Activated naive CD4-positive, alpha-beta T cell treated with Interleukin-2 at 50 U/mL for 16 hours (primary cell): ENCODE measurements around the gene OR9G4.

Experiments used
- DNase-seq: peaks from one replicate; pipeline ENCODE4 v3.0.0-alpha.2; 2020

The OR9G4 gene

DNA sequence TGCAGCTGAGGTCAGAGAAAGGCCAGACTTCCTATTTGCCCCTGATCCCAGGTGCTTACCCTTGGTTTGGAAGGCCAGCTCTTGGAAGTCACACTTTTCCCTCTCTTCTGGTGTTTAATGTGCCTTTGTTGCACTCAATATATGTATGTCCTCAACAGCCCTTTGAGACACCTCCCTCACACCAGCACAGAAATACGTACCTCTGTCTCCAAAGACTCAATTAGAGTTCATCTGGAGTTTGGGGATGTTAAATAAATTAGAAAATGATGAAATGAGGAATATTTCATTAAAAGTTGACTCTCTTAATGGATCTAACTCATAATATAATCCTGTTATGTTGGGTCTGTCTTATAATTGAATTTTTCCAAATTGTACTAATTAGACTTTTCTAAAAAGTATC lies at the start of gene OR9G4:
Gene OR9G4, minus strand, starts transcription at position 101 of the 400 bp plus-strand sequence. CDS start 4,931 bp downstream, outside the sequence.
- DNase-seq: no peak

DNA sequence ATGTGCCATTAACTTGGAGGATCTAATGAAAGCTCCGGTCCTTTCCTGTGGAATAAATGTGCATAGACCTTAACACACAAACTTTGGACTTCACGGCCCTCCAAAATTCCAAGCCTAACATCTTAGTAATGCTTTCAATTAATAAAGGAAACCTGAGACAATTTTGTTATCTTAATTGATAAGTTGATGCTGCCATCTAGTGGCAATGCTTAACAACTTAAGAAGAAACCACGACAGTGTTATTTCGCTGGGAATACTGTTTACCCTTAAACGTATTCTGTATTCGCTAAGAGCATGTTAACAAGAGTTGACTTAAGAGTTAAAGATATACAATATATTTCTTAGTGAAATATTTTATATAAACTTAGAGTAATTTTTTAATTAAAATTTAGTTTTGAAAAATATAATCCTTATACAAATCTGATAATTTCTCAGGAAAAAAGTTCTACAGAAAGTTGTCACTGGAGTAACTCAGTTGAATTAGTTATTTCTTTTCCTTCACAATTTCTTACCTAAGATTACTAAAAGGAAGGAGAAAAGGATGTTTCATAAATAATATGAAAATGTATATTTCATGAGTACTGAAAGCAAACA lies 35.0 kb upstream of the OR9G4 start:
- DNase-seq: no peak

- DNase-seq: no peak
Observed at GRCh38 chr11:56782167-56782847, 33.8 kb upstream of the OR9G4 start.

- no peak for DNase-seq
Observed at GRCh38 chr11:56776809-56777208, 28.3 kb upstream of the OR9G4 start.

- DNase-seq: no peak
Observed at GRCh38 chr11:56764976-56765375, 16.5 kb upstream of the OR9G4 start.

- DNase-seq: no peak
Observed at GRCh38 chr11:56751480-56751879, 3.0 kb upstream of the OR9G4 start.

- DNase-seq: no peak
Observed at GRCh38 chr11:56750190-56750589, 1.7 kb upstream of the OR9G4 start.

- no peak for DNase-seq
Observed at GRCh38 chr11:56740886-56741285, 7.6 kb downstream of the OR9G4 start.

DNA sequence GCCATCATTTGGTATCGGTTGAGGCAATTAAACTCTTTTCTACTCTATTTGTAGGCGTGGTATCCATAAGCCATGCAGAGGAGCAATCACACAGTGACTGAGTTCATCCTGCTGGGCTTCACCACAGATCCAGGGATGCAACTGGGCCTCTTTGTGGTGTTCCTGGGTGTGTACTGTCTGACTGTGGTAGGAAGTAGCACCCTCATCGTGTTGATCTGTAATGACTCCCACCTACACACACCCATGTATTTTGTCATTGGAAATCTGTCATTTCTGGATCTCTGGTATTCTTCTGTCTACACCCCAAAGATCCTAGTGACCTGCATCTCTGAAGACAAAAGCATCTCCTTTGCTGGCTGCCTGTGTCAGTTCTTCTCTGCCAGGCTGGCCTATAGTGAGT lies 8.4 kb downstream of the OR9G4 start:
- DNase-seq: no peak

- DNase-seq: no peak
Observed at GRCh38 chr11:56720513-56720912, 28.0 kb downstream of the OR9G4 start.

DNA sequence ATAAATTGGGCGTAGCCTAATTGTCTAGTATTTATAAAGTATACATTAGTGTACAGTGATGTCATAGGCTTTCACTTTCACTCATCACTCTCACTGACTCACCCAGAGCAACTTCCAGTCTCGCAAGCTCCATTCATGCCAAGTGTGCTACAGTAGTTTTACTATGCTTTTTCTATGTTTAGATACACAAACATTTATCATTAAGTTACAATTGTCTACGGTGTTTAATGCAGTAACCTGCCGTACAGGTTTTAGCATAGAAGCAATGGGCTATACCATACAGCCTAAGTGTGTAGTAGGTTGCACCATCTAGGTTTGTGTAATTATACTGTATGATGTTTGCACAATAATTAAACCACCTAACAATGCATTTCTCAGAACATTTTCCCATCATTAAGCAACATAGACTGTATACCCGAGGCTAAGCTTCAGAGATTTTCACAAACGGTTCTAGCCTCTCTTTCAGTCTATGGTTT lies 32.1 kb downstream of the OR9G4 start:
- DNase-seq: no peak

- DNase-seq: no peak
Observed at GRCh38 chr11:56714206-56714605, 34.3 kb downstream of the OR9G4 start.

GRCh38 chr11:56706486-56706885 lies 42.0 kb downstream of the OR9G4 start:
- DNase-seq: no peak

DNA sequence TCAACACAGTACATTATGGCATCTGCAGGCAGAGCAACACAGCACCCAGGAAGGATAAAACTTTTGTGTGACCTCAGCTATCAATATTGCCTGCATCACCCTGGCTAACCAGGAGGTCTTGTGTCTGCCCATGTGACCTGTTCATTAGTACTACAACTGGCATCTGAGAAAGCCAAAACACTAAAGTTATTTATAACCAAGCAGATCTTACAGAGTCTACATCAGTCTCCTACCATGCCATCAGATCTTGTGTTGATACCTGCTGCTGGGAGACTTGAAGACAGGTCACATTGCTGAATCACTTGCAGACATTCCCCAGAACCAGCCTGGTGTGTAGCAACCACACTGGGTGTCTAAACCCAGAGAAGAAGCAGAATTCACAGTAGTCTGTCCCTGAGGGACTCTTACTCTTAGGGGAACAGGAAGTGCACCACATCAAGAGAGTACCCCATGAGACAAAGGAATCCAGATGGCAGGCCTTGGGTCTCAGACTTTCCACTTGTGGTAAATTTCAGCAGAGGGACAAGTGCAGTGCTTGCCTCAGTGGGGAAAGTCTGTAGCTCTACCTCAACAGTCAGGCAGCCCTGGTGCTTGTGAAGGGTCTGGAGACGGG lies 42.6 kb downstream of the OR9G4 start:
- DNase-seq: no peak

DNA sequence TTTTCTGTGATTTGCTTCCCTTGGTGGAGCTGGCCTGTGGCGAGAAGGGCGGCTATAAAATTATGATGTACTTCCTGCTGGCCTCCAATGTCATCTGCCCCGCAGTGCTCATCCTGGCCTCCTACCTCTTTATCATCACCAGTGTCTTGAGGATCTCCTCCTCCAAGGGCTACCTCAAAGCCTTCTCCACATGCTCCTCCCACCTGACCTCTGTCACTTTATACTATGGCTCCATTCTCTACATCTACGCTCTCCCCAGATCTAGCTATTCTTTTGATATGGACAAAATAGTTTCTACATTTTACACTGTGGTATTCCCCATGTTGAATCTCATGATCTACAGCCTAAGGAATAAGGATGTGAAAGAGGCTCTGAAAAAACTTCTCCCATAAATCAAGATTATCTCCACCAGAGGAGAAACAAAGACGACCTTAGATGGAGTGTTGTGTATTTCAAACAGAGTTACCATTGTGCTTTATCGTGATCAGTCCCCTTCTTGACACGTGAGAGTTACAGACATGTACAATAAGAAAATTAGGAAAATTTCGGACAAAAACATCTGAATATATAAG lies 47.5 kb downstream of the OR9G4 start:
- no peak for DNase-seq

DNA sequence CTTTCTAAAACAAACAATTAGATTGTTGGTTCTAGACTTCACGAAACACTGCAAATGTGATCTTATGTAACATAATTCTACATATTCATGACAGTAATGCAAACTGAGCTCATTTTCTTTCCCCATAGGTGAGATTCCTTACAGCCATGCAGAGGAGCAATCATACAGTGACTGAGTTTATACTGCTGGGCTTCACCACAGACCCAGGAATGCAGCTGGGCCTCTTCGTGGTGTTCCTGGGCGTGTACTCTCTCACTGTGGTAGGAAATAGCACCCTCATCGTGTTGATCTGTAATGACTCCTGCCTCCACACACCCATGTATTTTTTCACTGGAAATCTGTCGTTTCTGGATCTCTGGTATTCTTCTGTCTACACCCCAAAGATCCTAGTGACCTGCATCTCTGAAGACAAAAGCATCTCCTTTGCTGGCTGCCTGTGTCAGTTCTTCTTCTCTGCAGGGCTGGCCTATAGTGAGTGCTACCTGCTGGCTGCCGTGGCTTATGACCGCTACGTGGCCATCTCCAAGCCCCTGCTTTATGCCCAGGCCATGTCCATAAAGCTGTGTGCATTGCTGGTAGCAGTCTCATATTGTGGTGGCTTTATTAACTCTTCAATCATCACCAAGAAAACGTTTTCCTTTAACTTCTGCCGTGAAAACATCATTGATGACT lies 48.1 kb downstream of the OR9G4 start:
- DNase-seq: no peak

- no peak for DNase-seq
Observed at GRCh38 chr11:56698795-56699194, 49.7 kb downstream of the OR9G4 start, which contains the start of gene OR9G1. OR9G1 (plus strand) TSS chr11:56699095; CDS start chr11:56700388, 1,293 bp downstream.

- no peak for DNase-seq
Observed at GRCh38 chr11:56693428-56693827, 55.1 kb downstream of the OR9G4 start.
